Stimulated activated CD8-positive, alpha-beta memory T cell treated with anti-CD3 and anti-CD28 coated beads, Interleukin-15, amount 100 ng/mL, for 1 hour (primary cell): Measurements from ENCODE around the gene ANKRD27.
"Not testable (repeated sequence)": the region's sequence is repeated elsewhere in the genome, so short reads cannot be mapped to it uniquely, and the experiment has no call there.

ENCODE experiments used
- DNase-seq: peaks from one replicate; pipeline ENCODE4 v3.0.0-alpha.2; 2020; ENCODE audit warnings: low read depth

The ANKRD27 gene

DNA sequence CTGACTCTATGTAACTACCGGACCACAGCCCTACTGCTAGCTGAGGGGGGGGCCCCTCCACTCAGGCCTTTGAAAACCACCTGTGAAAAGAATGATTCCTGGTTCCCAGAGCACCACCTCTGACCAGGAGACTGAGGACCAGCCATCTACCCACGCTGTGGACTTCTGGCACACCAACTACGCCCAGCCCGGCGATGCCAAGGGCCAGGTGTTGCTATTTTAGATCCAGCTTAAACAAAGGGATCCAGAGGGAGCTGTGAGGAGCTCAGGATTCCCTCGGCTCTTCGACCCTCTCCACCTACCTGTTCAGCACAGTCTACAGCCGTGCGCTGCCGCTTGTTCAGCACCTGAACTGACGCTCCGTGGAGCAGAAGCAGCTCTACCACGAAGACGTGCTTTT is 71.0 kb downstream of the ANKRD27 start:
- DNase-seq = no peak

DNA sequence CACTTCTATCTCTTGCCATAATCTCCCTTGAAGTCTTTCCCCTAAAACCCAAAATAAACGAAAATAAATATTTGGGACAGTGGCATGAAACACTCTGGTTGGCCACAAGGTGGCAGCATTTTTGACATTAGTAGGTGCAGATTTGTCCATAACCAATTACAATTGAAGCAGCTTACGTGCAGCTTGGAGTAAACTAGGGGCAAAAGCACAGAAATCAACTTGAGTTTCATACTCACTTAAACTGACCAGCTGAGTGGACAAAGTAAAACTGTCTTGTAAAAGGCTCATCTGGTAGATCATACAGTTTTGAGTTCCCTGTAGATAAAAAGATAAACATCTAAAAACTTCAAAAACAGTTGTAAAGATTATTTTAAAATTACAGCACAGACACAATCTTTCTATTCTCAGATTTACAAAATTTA is 75.2 kb downstream of the ANKRD27 start:
- DNase-seq = peak; percentile 12

DNA sequence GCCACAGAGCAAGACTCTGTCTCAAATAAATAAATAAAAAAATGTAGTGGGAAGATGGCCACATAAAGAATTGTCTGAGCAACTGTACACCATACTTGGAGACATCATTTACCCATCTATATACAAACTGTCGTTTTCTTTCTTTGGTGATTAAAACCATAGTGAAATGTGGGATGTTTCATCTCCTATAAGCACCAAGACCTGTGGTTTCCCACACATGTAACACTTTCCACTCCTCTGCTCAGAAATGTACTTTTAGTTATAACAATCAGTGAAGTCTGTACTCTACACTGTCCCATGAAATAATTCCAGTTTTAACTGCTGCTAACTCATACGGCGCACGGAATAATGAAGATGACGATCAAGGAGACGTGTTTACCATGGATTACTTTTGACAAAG is 75.7 kb downstream of the ANKRD27 start:
- no peak for DNase-seq

DNA sequence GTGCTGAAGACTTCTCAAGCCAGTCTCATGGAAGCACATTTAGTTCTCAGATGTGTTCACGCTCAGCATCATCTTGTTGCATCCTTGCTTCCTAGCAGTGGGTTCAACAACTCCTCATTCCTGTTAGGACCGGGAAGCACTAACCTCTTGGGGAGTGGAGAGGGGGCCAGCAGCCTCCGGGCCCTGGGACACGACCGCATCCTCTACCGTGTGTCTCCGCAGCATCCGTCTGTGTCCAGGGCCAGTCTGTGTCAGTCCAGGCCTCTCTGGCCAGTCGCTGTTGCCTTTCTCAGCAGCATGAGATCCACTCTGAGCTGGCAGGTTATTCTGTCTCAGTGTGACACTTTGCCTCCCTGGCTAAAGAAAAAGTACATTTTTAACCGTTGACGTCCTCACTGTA is 77.0 kb downstream of the ANKRD27 start:
- no peak for DNase-seq

DNA sequence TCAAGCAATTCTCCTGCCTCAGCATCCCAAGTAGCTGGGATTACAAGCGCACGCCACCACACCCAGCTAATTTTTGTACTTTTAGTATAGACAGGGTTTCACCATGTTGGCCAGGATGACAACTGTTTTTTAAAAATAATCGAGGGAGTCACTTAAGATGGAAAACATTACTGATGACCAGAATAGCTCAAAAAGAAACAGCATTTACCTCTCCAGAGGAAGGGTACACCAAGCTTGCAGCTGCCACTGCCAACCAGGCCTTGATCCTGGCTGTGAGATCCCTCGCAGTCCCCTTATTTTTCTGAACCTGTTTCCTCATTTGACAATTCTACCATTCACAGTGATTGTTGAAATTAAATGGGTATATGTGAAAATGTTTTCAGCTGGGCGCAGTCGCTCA is 79.5 kb downstream of the ANKRD27 start:
- DNase-seq = no peak

DNA sequence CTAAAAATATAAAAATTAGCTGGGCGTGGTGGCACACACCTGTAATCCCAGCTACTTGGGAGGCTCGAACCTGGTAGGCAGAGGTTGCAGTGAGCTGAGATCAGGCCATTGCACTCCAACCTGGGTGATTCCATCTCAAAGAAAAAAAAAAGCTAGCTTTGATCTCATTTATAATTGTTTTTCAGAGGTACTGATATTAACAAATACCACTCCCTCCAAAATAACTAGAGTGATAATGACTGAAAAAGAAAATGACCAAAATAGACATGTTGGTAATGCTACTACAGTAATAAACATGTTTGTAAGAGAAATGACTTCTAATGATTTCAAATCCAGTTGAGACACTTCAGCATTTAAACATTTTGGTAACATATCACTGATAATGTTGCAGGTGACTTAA is 81.0 kb downstream of the ANKRD27 start:
- DNase-seq = no peak

DNA sequence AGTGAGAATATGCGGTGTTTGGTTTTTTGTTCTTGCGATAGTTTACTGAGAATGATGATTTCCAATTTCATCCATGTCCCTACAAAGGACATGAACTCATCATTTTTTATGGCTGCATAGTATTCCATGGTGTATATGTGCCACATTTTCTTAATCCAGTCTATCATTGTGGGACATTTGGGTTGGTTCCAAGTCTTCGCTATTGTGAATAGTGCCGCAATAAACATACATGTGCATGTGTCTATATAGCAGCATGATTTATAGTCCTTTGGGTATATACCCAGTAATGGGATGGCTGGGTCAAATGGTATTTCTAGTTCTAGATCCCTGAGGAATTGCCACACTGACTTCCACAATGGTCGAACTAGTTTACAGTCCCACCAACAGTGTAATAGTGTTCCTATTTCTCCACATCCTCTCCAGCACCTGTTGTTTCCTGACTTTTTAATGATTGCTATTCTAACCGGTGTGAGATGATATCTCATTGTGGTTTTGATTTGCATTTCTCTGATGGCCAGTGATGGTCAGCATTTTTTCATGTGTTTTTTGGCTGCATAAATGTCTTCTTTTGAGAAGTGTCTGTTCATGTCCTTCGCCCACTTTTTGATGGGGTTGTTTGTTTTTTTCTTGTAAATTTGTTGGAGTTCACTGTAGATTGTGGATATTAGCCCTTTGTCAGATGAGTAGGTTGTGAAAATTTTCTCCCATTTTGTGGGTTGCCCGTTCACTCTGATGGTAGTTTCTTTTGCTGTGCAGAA is 87.1 kb downstream of the ANKRD27 start:
- not testable (repeated sequence) for DNase-seq

DNA sequence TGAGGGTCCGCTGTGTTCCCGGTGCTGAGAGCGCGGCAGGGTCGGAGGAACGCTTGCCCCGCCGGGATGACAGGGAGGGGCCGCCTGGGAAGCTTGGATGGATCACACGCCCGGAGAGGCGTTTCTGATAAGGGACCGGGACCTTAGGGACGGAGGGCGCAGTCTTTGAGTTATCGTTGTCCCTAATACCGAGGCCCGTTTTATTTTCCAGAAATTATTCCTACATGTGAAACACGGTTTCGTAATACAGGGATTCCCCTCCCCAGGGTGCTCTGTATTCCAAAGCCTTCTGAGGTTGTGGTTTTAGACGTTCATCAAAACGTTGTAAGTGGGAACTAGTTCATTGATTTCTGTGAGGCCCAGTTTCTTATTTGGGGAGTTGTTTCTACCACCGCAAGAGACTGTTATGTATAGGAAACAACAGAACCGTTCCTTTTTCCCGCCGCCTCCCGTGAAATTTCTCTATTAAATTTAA is 93.2 kb downstream of the ANKRD27 start:
- no peak for DNase-seq

DNA sequence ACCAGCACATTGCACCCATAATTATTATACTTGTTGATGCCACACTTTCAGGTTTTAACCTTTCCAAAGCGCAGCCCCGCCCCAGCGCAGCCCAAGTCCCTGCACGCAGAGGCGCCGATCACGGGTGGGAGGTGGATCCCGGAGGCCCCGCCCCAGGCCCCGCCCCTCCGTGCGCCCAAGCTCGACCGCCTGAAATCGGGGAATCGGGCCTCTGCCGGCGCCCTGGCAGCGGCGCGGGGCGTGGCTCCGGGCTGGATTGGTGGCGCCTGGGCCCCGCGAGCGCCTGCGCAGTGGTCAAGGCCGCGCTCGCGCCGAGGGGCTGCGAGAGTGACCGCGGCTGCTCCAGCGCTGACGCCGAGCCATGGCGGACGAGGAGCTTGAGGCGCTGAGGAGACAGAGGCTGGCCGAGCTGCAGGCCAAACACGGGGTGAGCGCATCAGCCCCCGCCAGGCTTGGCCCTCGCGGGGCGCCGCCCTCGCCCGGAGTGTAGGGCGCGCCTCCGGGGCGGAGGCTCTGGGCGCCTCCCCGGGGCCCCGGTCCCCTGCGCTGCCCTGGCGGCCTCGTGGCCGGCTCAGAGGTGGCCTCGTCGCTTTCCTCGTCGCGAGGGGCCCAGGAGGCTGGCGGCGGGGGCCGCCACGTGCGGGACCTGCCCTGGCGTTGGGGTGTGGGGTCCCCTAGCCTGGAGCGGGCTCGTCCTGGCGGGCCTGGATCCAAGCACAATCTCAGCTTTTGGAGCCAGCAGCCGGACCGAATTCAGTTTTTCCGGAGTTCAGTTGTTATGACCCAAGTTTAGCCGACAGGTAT is 93.9 kb downstream of the ANKRD27 start, which contains the start of gene PDCD5:
Gene PDCD5 (plus strand): TSS at position 290 of the 804 bp plus-strand sequence. CDS start 72 bp downstream, at position 362.
- DNase-seq = peak; percentile 94

DNA sequence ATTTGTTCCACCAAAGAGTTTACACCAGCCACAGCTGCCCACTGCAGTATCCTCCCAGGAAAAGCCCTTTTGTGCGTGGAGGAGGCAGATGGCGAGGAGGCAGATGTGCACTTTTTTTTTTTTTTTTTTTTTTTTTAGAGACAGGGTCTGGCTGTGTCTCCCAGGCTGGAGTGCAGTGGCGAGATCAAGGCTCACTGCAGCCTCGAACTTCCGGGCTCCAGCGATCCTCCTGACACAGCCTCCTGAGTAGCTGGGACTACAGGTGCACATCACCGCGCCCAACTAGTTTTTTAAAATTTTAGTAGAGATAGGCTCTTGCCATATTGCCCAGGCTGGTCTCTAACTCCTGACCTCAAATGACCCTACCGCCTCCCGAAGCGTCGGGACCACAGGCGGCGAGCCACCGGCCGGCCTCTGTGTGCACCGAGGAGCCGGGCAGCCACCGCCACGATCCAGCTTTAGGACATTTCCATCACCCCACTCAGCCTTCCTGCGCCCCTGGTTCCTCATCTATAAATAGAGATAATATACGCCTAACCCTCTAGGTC is 94.6 kb downstream of the ANKRD27 start:
- no peak for DNase-seq

DNA sequence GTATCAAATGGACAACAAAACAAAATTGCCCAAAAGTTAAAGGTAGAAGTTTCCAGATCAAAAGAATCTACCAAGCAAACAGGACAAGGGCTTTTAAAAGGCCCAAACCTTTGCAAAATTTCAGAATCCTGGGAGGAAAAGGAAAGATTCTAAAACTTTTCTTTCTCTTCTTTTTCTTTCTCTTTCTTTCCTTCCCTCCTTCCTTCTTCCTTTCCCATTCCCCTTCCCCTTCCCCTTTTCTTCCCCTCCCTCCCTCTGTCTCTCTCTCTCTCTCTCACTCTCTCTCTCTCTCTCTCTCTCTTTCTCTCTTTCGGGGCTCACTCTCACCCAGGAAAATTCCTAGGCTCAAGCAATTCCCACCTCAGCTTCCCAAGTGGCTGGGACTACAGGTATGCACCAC is 98.2 kb downstream of the ANKRD27 start:
- DNase-seq = no peak

DNA sequence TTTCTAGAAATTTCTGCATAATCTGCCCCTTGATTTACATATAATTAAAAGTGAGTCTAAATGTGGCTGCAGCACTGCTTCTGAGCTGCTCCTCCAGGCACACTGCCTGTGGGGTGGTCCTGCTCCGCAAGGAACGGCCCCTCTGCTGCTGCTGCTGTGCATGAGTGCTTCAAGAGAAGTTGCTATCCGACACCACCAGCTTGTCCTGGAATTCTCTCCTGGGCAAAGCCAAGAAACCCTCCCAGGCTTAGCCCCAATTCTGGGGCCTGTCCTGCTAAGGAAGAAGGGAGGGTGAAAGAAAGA is 101.5 kb downstream of the ANKRD27 start:
- no peak for DNase-seq

DNA sequence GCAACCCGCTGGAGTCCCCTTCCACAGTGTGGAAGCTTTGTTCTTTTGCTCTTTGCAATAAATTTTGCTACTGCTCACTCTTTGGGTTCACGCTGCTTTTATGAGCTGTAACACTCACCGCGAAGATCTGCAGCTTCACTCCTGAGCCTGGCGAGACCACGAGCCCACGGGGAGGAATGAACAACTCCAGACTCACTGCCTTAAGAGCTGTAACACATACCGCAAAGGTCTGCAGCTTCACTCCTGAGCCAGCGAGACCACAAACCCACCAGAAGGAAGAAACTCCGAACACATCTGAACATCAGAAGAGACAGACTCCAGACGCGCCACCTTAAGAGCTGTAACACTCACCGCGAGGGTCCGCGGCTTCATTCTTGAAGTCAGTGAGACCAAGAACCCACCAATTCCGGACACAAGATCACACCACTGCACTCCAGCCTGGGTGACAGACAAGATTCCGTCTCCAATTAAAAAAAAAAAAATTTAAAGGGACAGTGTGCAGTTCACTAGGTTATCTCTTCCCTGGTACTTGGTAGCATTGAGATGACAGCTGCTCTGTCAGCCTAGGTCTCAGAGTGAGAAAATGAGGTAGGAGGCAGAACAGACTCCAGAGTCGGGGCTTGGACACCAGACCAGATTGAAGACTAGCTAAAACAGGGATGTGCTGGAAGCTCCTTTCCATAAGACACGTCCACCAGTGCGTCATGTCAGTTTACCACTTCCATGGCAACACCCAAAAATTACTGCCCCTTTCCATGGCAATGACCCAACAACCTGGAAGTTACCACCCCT is 102.1 kb downstream of the ANKRD27 start:
- not testable (repeated sequence) for DNase-seq

DNA sequence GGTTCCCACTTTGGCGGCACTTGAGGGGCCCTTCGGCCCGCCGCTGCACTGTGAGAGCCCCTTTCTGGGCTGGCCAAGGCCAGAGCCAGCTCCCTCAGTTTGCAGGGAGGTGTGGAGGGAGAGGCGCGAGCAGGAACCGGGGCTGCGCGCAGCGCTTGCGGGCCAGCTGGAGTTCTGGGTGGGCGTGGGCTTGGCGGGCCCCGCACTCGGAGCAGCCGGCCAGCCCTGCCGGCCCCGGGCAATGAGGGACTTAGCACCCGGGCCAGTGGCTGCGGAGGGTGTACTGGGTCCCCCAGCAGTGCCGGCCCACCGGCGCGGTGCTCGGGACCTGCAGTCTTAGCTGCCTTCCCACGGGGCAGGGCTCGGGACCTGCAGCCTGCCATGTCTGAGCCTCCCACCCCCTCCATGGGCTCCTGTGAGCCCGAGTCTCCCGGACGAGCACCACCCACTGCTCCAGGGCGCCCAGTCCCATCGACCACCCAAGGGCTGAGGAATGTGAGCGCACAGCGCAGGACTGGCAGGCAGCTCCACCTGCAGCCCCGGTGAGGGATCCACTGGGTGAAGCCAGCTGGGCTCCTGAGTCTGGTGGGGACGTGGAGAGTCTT is 103.4 kb downstream of the ANKRD27 start:
- DNase-seq = not testable (repeated sequence)

DNA sequence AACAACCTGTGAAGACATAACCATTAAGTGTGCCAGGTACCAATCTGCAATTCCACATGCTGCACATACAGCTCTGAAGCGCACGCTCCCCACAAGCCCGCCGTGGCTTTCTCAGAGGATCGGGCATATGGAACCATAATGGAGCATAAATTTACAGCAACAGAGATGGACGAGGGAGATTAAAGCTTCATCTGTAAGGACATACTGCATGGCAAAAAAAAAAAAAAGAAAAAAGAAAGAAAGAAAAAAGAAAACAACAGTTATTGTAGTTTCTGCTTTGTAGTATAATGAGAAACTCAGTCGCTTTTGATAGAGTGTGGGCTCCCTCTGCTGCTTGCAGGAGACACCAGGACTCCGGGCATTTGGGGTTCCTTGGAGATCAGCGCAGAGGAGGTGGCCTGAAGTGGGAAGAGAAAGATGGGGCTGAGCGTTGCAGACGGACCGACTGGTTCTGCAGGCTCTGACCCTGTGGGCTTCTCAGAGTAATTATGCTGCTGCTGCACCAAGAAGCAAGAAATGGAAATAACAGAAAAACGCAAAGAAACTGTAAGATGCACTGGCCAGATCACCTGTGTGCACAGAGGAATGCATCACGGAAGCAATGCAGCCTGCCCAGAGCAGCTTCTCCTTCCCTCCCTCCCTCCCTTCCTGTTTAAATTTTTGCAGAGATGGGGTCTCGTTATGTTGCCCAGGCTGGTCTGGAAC is 104.7 kb downstream of the ANKRD27 start:
- DNase-seq = peak; percentile 30

DNA sequence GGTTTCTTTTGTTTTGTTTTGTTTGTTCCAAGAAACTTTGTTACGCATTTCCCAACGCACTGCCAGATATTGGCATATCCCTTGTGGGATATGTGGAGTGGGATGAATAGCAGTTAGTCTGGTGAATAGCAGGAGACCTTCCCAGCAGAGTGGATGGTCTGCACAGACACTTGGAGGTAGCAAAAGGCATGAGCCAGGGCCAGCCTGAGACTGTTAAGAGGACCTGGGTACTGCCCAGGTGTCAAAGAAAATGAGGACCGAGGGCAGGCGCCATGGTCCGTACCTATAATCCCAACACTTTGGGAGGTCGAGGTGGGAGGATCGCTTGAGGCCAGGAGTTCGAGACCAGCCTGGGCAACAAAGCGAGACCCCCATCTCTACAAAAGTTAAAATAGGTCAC is 107.5 kb downstream of the ANKRD27 start:
- DNase-seq = no peak

DNA sequence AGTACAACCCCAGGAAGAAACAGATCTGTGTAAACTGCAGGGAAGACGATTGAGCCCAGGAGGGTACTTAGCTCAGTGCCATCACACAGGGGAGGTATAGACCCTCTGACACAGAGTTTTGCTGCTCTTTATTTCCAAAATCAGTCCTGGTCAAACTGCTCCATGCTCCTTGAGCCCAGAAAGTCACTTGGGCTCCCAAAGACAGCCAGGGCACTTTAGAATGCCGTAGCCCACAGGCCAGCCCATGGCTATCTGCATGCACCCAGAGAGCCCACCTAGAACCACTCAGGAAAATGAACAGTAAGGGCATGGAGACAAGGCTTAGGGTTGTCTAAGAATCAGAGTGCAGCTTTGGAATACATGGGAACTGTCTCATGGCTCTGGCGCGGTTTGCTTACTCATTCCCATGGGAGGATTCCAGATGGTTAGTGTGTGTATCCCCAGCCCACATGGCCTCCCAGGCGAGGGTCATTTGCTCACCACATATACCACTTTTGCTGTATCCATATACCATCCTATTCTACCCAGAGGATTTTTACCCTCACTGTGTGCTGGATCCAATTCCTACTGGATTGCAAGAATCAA is 108.6 kb downstream of the ANKRD27 start:
- no peak for DNase-seq

DNA sequence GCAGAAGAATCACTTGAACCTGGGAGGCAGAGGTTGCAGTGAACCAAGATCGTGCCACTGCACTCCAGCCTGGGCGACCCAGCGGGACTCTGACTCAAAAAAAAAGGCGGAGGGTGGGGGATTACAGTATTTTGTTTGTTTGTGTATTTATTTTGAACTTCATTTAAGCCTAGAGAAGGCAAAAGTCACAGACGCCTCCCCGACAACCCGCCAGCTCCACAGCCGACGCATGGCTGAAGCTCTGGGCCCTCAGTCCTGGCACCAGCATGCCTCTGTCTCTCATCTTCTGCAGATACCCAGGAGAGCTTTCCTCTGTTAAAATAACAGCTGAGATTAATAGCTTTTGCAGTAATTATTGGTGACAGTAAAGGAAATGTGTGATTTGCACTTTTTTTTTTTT is 111.2 kb downstream of the ANKRD27 start:
- DNase-seq = no peak

DNA sequence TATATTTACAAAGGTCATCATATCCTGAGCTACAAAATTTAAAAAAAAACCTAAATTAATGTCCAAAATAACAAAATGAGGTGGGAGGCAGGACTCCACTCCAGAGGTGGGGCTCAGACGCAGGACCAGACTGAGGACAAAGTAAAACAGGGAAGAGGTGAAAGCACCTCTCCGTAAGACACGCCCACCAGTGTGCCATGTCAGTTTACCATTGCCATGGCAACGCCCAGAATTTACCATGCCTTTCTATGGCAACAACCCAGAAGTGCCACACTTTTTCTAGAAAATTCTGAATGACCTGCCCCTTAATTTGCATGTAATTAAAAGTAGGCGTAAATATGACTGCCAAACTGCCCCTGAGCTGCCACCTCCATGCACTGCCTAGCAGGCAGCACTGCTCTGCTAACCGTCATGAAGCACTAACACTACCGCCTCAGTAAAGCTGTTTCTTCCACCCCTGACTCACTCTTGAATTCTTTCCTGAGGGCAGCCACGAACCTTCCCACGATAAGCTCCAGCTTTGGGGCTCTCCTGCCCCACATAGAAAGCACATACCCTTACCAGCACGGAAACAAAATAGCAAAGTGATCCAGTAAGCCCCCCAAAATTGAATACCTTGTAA is 116.3 kb downstream of the ANKRD27 start:
- no peak for DNase-seq

DNA sequence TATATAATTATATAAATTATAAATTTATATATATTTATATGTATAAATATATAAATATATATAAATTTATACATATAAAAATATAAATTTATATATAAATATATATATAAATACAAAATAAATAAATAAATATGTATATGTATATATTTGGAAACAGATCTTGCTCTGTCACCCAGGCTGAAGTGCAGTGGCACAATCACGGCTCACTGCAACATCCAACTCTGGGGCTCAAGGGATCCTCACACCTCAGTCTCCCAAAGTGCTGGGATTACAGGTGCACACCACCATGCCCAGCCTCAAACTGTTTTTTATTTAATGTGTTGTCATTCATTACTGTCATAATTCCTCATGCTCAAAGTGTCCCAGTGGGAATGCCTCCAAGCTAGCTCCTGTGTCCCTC is 119.2 kb downstream of the ANKRD27 start:
- no peak for DNase-seq
